ENCODE data around the gene TBCD. TPM values are rescaled to one million over a fixed set of nuclear protein-coding genes. Genes with fewer than 3 reads are reported as not detected.
"Not testable (repeated sequence)": the region's sequence is repeated elsewhere in the genome, so short reads cannot be mapped to it uniquely, and the experiment has no call there.

The TBCD gene
- total RNA-seq, 1 donor from 2014 or later = 118 TPM

- TF ChIP-seq CTCF (IDR thresholded peaks at IDR 0.05; ENCODE audit: partially characterized antibody, unreplicated experiment) = no peak
- Mint-ChIP-seq H3K9me3 (ENCODE audit: unreplicated experiment) (peaks cover 9% of the 10 kb centered on the region), H3K27me3 (ENCODE audit: unreplicated experiment) (peaks cover 1% of the 10 kb centered on the region), H3K4me3 (ENCODE audit: unreplicated experiment) (no peak overlapping the region), H3K4me1 (ENCODE audit: low read depth, unreplicated experiment) (no peaks in the 10 kb centered on the region), H3K27ac (ENCODE audit: unreplicated experiment) (no peak overlapping the region), H3K36me3 (ENCODE audit: unreplicated experiment) (peaks cover 15% of the 10 kb centered on the region)
- no peak for DNase-seq
Measured at GRCh38 chr17:82985428-82985805, 233.6 kb downstream of the TBCD start.

GRCh38 chr17:82985973-82986372 lies 234.1 kb downstream of the TBCD start:
- Mint-ChIP-seq H3K36me3 (ENCODE audit: unreplicated experiment) (peaks cover 16% of the 10 kb centered on the region), H3K4me1 (ENCODE audit: low read depth, unreplicated experiment) (no peaks in the 10 kb centered on the region), H3K27me3 (ENCODE audit: unreplicated experiment) (peaks cover 1% of the 10 kb centered on the region), H3K27ac (ENCODE audit: unreplicated experiment) (no peak overlapping the region), H3K9me3 (ENCODE audit: unreplicated experiment) (peaks cover 9% of the 10 kb centered on the region), H3K4me3 (ENCODE audit: unreplicated experiment) (no peak overlapping the region)
- no peak for DNase-seq
- no peak for TF ChIP-seq CTCF (IDR thresholded peaks at IDR 0.05; ENCODE audit: partially characterized antibody, unreplicated experiment)

- not testable (repeated sequence) for H3K4me3 Mint-ChIP-seq (ENCODE audit: unreplicated experiment); DNase-seq; H3K4me1 Mint-ChIP-seq (ENCODE audit: low read depth, unreplicated experiment); H3K27me3 Mint-ChIP-seq (ENCODE audit: unreplicated experiment); H3K27ac Mint-ChIP-seq (ENCODE audit: unreplicated experiment)
- Mint-ChIP-seq H3K9me3 (ENCODE audit: unreplicated experiment) (peaks cover 11% of the 10 kb centered on the region), H3K36me3 (ENCODE audit: unreplicated experiment) (peaks cover 30% of the 10 kb centered on the region)
Measured at GRCh38 chr17:82989051-82989450, 237.2 kb downstream of the TBCD start.

GRCh38 chr17:82989881-82990280 lies 238.0 kb downstream of the TBCD start:
- TF ChIP-seq CTCF (IDR thresholded peaks at IDR 0.05; ENCODE audit: partially characterized antibody, unreplicated experiment) = no peak
- Mint-ChIP-seq H3K27ac (ENCODE audit: unreplicated experiment) (no peak overlapping the region), H3K27me3 (ENCODE audit: unreplicated experiment) (no peaks in the 10 kb centered on the region), H3K4me3 (ENCODE audit: unreplicated experiment) (no peak overlapping the region), H3K9me3 (ENCODE audit: unreplicated experiment) (peaks cover 11% of the 10 kb centered on the region), H3K4me1 (ENCODE audit: low read depth, unreplicated experiment) (no peaks in the 10 kb centered on the region), H3K36me3 (ENCODE audit: unreplicated experiment) (peaks cover 36% of the 10 kb centered on the region)
- DNase-seq = no peak

- peaks cover 6% of the 10 kb centered on the region for H3K9me3 Mint-ChIP-seq (ENCODE audit: unreplicated experiment)
- H3K27me3 Mint-ChIP-seq (ENCODE audit: unreplicated experiment) = no peaks in the 10 kb centered on the region
- H3K4me1 Mint-ChIP-seq (ENCODE audit: low read depth, unreplicated experiment) = no peaks in the 10 kb centered on the region
- no peak for DNase-seq
- H3K36me3 Mint-ChIP-seq (ENCODE audit: unreplicated experiment) = peaks cover 35% of the 10 kb centered on the region
- H3K27ac Mint-ChIP-seq (ENCODE audit: unreplicated experiment) = no peak overlapping the region
- TF ChIP-seq CTCF (IDR thresholded peaks at IDR 0.05; ENCODE audit: partially characterized antibody, unreplicated experiment) = no peak
- no peak overlapping the region for H3K4me3 Mint-ChIP-seq (ENCODE audit: unreplicated experiment)
Measured at GRCh38 chr17:82993005-82993404, 241.1 kb downstream of the TBCD start.

Other genes with a start within 250 kb of the TBCD start
- gene FOXK2, start 232.3 kb upstream of the TBCD start, total RNA-seq (ENCODE audit: unreplicated experiment) = 95.7 TPM
- gene WDR45B, start 103.6 kb upstream of the TBCD start, total RNA-seq (ENCODE audit: unreplicated experiment) = 60.4 TPM
- 14.6 TPM for gene RAB40B, start 53.4 kb upstream of the TBCD start, total RNA-seq (ENCODE audit: unreplicated experiment)
- gene FN3KRP, start 35.4 kb upstream of the TBCD start, total RNA-seq (ENCODE audit: unreplicated experiment) = 28.1 TPM
- gene FN3K, start 16.4 kb upstream of the TBCD start, total RNA-seq (ENCODE audit: unreplicated experiment) = 33.7 TPM
- gene ZNF750, start 88.0 kb downstream of the TBCD start, total RNA-seq (ENCODE audit: unreplicated experiment) = 1.4 TPM

Measured in glutamatergic neuron (in vitro differentiated cells).